DND-41 (cell line): ENCODE measurements around the gene GPC5.

Experiments used
- ATAC-seq: fragments of 200-7000 bp; cut with Tn5 transposase; 3 replicates; pipeline ENCODE4 v1.9.1; 2021; ENCODE audit warnings: low read depth; ENCODE audit not compliant: insufficient read depth
- DNase-seq: peaks from one replicate; pipeline ENCODE4 v3.0.0-alpha.2; 2020
- H2AFZ ChIP-seq: 2 replicates; pipeline ENCODE4 v1.6.0; 2012; ENCODE audit warnings: low read depth, low read length
- H3K27ac ChIP-seq: 2 replicates; pipeline ENCODE4 v1.5.1; 2012; ENCODE audit warnings: low read length, inconsistent platforms
- H3K27me3 ChIP-seq: fragments of 200-600 bp; sonication (generic); 2 replicates; pipeline ENCODE4 v1.6.0; 2012; ENCODE audit warnings: low read length, mild to moderate bottlenecking, inconsistent platforms; ENCODE audit not compliant: insufficient read depth, poor library complexity
- H3K36me3 ChIP-seq: 2 replicates; pipeline ENCODE4 v1.5.1; 2012; ENCODE audit warnings: low read length, inconsistent platforms; ENCODE audit not compliant: insufficient read depth
- H3K4me1 ChIP-seq: 2 replicates; pipeline ENCODE4 v1.5.1; 2012; ENCODE audit warnings: mild to moderate bottlenecking, low read length; ENCODE audit not compliant: insufficient read depth
- H3K4me2 ChIP-seq: 2 replicates; pipeline ENCODE4 v1.6.0; 2012; ENCODE audit warnings: mild to moderate bottlenecking, moderate library complexity, low read length, inconsistent platforms; ENCODE audit not compliant: insufficient read depth
- H3K4me3 ChIP-seq, 2 experiments: fragments of 200-600 bp in 1 of 2; shearing (Covaris generic) in 1 of 2; 2 replicates each; pipeline ENCODE4 v1.5.1; 2012 to 2016; ENCODE audit warnings: inconsistent platforms in 2 of 2, low read length in 2 of 2, mild to moderate bottlenecking in 2 of 2, low read depth in 1 of 2, moderate library complexity in 1 of 2
- H3K79me2 ChIP-seq: 2 replicates; pipeline ENCODE4 v1.6.0; 2012; ENCODE audit warnings: low read length, inconsistent platforms; ENCODE audit not compliant: insufficient read depth
- H3K9ac ChIP-seq: 2 replicates; pipeline ENCODE4 v1.6.0; 2012; ENCODE audit warnings: low read depth, mild to moderate bottlenecking, inconsistent platforms, low read length, moderate library complexity
- H3K9me3 ChIP-seq: 2 replicates; pipeline ENCODE4 v1.5.1; 2012; ENCODE audit warnings: low read length, moderate library complexity, mild to moderate bottlenecking, inconsistent platforms; ENCODE audit not compliant: insufficient read depth, severe bottlenecking
- H4K20me1 ChIP-seq: 2 replicates; pipeline ENCODE4 v1.6.0; 2012; ENCODE audit warnings: low read length; ENCODE audit not compliant: insufficient read depth
- CTCF ChIP-seq: IDR thresholded peaks from 2 replicates; pipeline ENCODE4 v1.5.1; 2012; ENCODE audit warnings: borderline replicate concordance, low read length, moderate library complexity, mild to moderate bottlenecking; ENCODE audit not compliant: poor library complexity, severe bottlenecking; ENCODE audit errors: extremely low read depth
- EZH2 ChIP-seq: IDR thresholded peaks from 3 replicates; pipeline ENCODE4 v1.6.1; 2012; ENCODE audit warnings: borderline replicate concordance, low read depth, mild to moderate bottlenecking, moderate library complexity, low read length, inconsistent platforms; ENCODE audit not compliant: severe bottlenecking

GPC5 gene

GRCh38 chr13:92017737-92018136 lies 619.3 kb downstream of the GPC5 start:
- H3K36me3 ChIP-seq, result no peaks in the 10 kb centered on the region
- DNase-seq (no peak), ATAC-seq (no peak)
- no peaks in the 10 kb centered on the region for H3K27me3 ChIP-seq
- no peak overlapping the region for H3K4me3 ChIP-seq
- H3K4me2 ChIP-seq, result no peak overlapping the region
- H2AFZ ChIP-seq, result no peak overlapping the region
- no peaks in the 10 kb centered on the region for H3K4me1 ChIP-seq
- no peak overlapping the region for H3K27ac ChIP-seq
- no peak overlapping the region for H3K9ac ChIP-seq
- peaks cover 3% of the 10 kb centered on the region for H3K9me3 ChIP-seq
- TF ChIP-seq CTCF, result no peak
- no peak for TF ChIP-seq EZH2
- no peaks in the 10 kb centered on the region for H4K20me1 ChIP-seq
- H3K79me2 ChIP-seq, result no peaks in the 10 kb centered on the region

- TF ChIP-seq EZH2 (no peak), CTCF (no peak)
These were observed 630.3 kb downstream of the GPC5 start for GRCh38 chr13:92028695-92029094.

GRCh38 chr13:92029641-92030040 lies 631.2 kb downstream of the GPC5 start:
- Histone ChIP-seq H3K9me3 (no peaks in the 10 kb centered on the region), H2AFZ (no peak overlapping the region), H3K27me3 (no peaks in the 10 kb centered on the region), H3K9ac (no peak overlapping the region), H3K4me3 (no peak overlapping the region), H3K27ac (no peak overlapping the region), H3K36me3 (no peaks in the 10 kb centered on the region), H3K79me2 (no peaks in the 10 kb centered on the region), H3K4me1 (no peaks in the 10 kb centered on the region), H4K20me1 (no peaks in the 10 kb centered on the region), H3K4me2 (no peak overlapping the region)
- TF ChIP-seq CTCF (no peak), EZH2 (no peak)
- no peak for DNase-seq
- no peak for ATAC-seq

More at GRCh38 chr13:92028695-92029094, 630.3 kb downstream of the GPC5 start:
- ATAC-seq (no peak), DNase-seq (no peak)
- Histone ChIP-seq H3K27me3 (no peaks in the 10 kb centered on the region), H3K4me3 (no peak overlapping the region), H2AFZ (no peak overlapping the region), H3K27ac (no peak overlapping the region), H4K20me1 (no peaks in the 10 kb centered on the region), H3K4me1 (no peaks in the 10 kb centered on the region), H3K4me2 (no peak overlapping the region), H3K9ac (no peak overlapping the region), H3K36me3 (no peaks in the 10 kb centered on the region), H3K9me3 (no peaks in the 10 kb centered on the region), H3K79me2 (no peaks in the 10 kb centered on the region)

GRCh38 chr13:92038905-92039304 lies 640.5 kb downstream of the GPC5 start:
- no peaks in the 10 kb centered on the region for H3K9me3 ChIP-seq
- H3K9ac ChIP-seq, result no peak overlapping the region
- no peak overlapping the region for H3K4me3 ChIP-seq
- H4K20me1 ChIP-seq, result no peaks in the 10 kb centered on the region
- no peaks in the 10 kb centered on the region for H3K79me2 ChIP-seq
- no peaks in the 10 kb centered on the region for H3K36me3 ChIP-seq
- H3K4me1 ChIP-seq, result no peaks in the 10 kb centered on the region
- no peak overlapping the region for H3K27ac ChIP-seq
- no peak overlapping the region for H3K4me2 ChIP-seq
- H3K27me3 ChIP-seq, result no peaks in the 10 kb centered on the region
- TF ChIP-seq CTCF (no peak), EZH2 (no peak)
- no peak overlapping the region for H2AFZ ChIP-seq
- no peak for ATAC-seq
- DNase-seq, result no peak
